OCI-LY7 (cell line): Measurements from ENCODE around the gene RAB3IP. TPM values are rescaled to one million over a fixed set of nuclear protein-coding genes. Genes with fewer than 3 reads are reported as not detected.

ENCODE experiments used
- BruUV-seq: library from RNA; stranded (reverse); fragments of 400-500 nt; replicated peaks from 2 replicates; lab custom pipeline; 2021; lab: Mats Ljungman, UMichigan
- CTCF ChIA-PET: fragments of 300-600 bp; sonication (Branson Sonifier 250); formaldehyde crosslinking; loops from one replicate; lab custom pipeline; 2022; ENCODE audit warnings: antibody characterized with exemption; ENCODE audit not compliant: unreplicated experiment; lab: Charles Lee
- POLR2A ChIA-PET: fragments of 300-600 bp; sonication (Branson Sonifier 250); formaldehyde crosslinking; loops from one replicate; lab custom pipeline; 2022; ENCODE audit warnings: antibody characterized with exemption; lab: Charles Lee
- DNase-seq: peaks from one replicate; pipeline ENCODE4 v3.0.0-alpha.2; 2015; ENCODE audit warnings: low spot score
- H2AFZ ChIP-seq: fragments of 200-600 bp; sonication (generic), shearing (Covaris generic); 2 replicates; pipeline ENCODE4 v1.6.1; 2014; ENCODE audit warnings: mild to moderate bottlenecking, antibody characterized with exemption, low read length, moderate library complexity
- H3K27ac ChIP-seq: fragments of 200-600 bp; sonication (generic); 2 replicates; pipeline ENCODE4 v1.5.1; 2014; ENCODE audit warnings: mixed run types, low read depth, mild to moderate bottlenecking, moderate library complexity, low read length, inconsistent platforms; ENCODE audit not compliant: poor library complexity, severe bottlenecking
- H3K36me3 ChIP-seq: fragments of 200-600 bp; sonication (generic); 2 replicates; pipeline ENCODE4 v1.6.1; 2014; ENCODE audit warnings: mild to moderate bottlenecking, antibody characterized with exemption, low read length, moderate library complexity, mixed read lengths; ENCODE audit not compliant: insufficient read depth
- H3K4me1 ChIP-seq: fragments of 200-600 bp; sonication (generic); 2 replicates; pipeline ENCODE4 v1.5.1; 2014; ENCODE audit warnings: mild to moderate bottlenecking, low read length; ENCODE audit not compliant: insufficient read depth, poor library complexity, severe bottlenecking
- H3K4me2 ChIP-seq: fragments of 200-600 bp; sonication (generic); 2 replicates; pipeline ENCODE4 v1.6.1; 2014; ENCODE audit warnings: mild to moderate bottlenecking, low read length
- H3K4me3 ChIP-seq: fragments of 200-600 bp; sonication (generic); 2 replicates; pipeline ENCODE4 v1.5.1; 2014; ENCODE audit warnings: mild to moderate bottlenecking, low read depth, low read length; ENCODE audit not compliant: poor library complexity, severe bottlenecking
- H3K79me2 ChIP-seq: fragments of 200-600 bp; sonication (generic); 2 replicates; pipeline ENCODE4 v1.6.1; 2016; ENCODE audit warnings: low read depth, mild to moderate bottlenecking, low read length, moderate library complexity, mixed read lengths; ENCODE audit not compliant: insufficient read depth
- H3K9me2 ChIP-seq: fragments of 200-600 bp; sonication (generic); 2 replicates; pipeline ENCODE4 v1.6.1; 2016; ENCODE audit warnings: mild to moderate bottlenecking, low read length, mixed read lengths; ENCODE audit not compliant: insufficient read depth
- H3K9me3 ChIP-seq: fragments of 200-600 bp; sonication (generic); 2 replicates; pipeline ENCODE4 v1.6.1; 2014; ENCODE audit warnings: mild to moderate bottlenecking, mixed run types, low read length, mixed read lengths
- H4K20me1 ChIP-seq: fragments of 200-600 bp; sonication (generic); 2 replicates; pipeline ENCODE4 v1.6.1; 2014; ENCODE audit warnings: mild to moderate bottlenecking, antibody characterized with exemption, low read length, moderate library complexity, mixed read lengths; ENCODE audit not compliant: insufficient read depth
- EZH2phosphoT487 ChIP-seq: fragments of 200-600 bp; sonication (generic); IDR thresholded peaks from 2 replicates; pipeline ENCODE4 v1.6.1; 2018; ENCODE audit warnings: low read depth, borderline replicate concordance, mild to moderate bottlenecking, mixed run types, antibody characterized with exemption, low read length, moderate library complexity, mixed read lengths
- intact Hi-C: fragments of 100-400 bp; cut with micrococcal nuclease; formaldehyde crosslinking; loops from one replicate; pipeline ENCODE4 v1.10.0; 2022; ENCODE audit not compliant: unreplicated experiment
- total RNA-seq, 2 experiments: library from RNA; depleted of rRNA in 1 of 2; stranded (reverse); fragments of >200 nt in 1 of 2; shearing (Covaris generic) in 1 of 2; gene quantifications; 2 replicates each; pipeline ENCODE4 v1.2.3, GENCODE V29; 2014 to 2022
- TF ChIP-seq, protein P1 (sequence below): fragments of 200-600 bp; sonication (generic); conservative IDR thresholded peaks from 2 replicates; pipeline ENCODE4 v1.5.1; 2014; ENCODE audit warnings: mild to moderate bottlenecking, antibody characterized with exemption, low read length, moderate library complexity, mixed read lengths

The RAB3IP gene
- total RNA-seq, 2 experiments from 2014 or later = 49.0 to 60.6 TPM

- intact Hi-C loops = no loop called here
- CTCF ChIA-PET = no interaction called here
- no peaks in the 10 kb centered on the region for H3K79me2 ChIP-seq
- no peaks in the 10 kb centered on the region for H3K36me3 ChIP-seq
- no peak overlapping the region for H3K4me3 ChIP-seq
- no peak overlapping the region for H3K27ac ChIP-seq
- no peaks in the 10 kb centered on the region for H3K9me3 ChIP-seq
- H3K4me2 ChIP-seq = no peak overlapping the region
- POLR2A ChIA-PET = no interaction called here
- BruUV-seq = no TSS peak
- no peak for DNase-seq
- no peak overlapping the region for H2AFZ ChIP-seq
- no peaks in the 10 kb centered on the region for H3K4me1 ChIP-seq
- TF ChIP-seq, protein P1, sequence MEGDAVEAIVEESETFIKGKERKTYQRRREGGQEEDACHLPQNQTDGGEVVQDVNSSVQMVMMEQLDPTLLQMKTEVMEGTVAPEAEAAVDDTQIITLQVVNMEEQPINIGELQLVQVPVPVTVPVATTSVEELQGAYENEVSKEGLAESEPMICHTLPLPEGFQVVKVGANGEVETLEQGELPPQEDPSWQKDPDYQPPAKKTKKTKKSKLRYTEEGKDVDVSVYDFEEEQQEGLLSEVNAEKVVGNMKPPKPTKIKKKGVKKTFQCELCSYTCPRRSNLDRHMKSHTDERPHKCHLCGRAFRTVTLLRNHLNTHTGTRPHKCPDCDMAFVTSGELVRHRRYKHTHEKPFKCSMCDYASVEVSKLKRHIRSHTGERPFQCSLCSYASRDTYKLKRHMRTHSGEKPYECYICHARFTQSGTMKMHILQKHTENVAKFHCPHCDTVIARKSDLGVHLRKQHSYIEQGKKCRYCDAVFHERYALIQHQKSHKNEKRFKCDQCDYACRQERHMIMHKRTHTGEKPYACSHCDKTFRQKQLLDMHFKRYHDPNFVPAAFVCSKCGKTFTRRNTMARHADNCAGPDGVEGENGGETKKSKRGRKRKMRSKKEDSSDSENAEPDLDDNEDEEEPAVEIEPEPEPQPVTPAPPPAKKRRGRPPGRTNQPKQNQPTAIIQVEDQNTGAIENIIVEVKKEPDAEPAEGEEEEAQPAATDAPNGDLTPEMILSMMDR = no peak
- no peak for TF ChIP-seq EZH2phosphoT487
- H3K9me2 ChIP-seq = no peaks in the 10 kb centered on the region
- H4K20me1 ChIP-seq = no peaks in the 10 kb centered on the region
These were observed 128.0 kb downstream of the RAB3IP start for GRCh38 chr12:69866698-69867097.

GRCh38 chr12:69868695-69869094 is 130.0 kb downstream of the RAB3IP start:
- no peak for TF ChIP-seq EZH2phosphoT487
- TF ChIP-seq, protein P1 = no peak
- H3K4me1 ChIP-seq = no peaks in the 10 kb centered on the region
- H3K9me2 ChIP-seq = no peaks in the 10 kb centered on the region
- no peak overlapping the region for H3K4me2 ChIP-seq
- BruUV-seq = no TSS peak
- H4K20me1 ChIP-seq = no peaks in the 10 kb centered on the region
- POLR2A ChIA-PET = no interaction called here
- no peaks in the 10 kb centered on the region for H3K9me3 ChIP-seq
- CTCF ChIA-PET = no interaction called here
- no peak overlapping the region for H3K4me3 ChIP-seq
- no peaks in the 10 kb centered on the region for H3K79me2 ChIP-seq
- no peak overlapping the region for H3K27ac ChIP-seq
- no peaks in the 10 kb centered on the region for H3K36me3 ChIP-seq
- intact Hi-C loops = no loop called here
- DNase-seq = no peak
- no peak overlapping the region for H2AFZ ChIP-seq

DNA sequence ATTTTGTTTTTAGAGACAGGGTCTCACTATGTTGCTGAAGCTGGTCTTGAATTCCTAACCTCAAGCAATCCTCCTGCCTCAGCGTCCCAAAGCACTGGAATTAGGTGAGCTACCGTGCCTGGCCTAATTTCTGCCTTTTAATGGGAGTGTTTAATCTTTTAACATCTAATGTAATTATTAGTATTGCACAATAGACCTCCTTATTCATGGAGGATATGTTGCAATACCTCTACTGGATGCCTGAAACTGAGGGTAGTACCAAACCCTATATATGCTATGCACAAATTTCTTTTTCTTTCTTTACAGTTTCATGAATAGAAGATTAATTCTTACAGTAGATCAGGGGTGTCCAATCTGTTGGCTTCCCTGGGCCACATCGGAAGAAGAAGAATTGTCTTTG is 134.1 kb downstream of the RAB3IP start:
- Histone ChIP-seq H4K20me1 (no peaks in the 10 kb centered on the region), H3K9me2 (no peaks in the 10 kb centered on the region), H3K79me2 (no peaks in the 10 kb centered on the region), H3K4me1 (no peaks in the 10 kb centered on the region), H3K4me2 (no peak overlapping the region), H3K36me3 (no peaks in the 10 kb centered on the region), H3K9me3 (no peaks in the 10 kb centered on the region), H3K4me3 (no peak overlapping the region), H2AFZ (no peak overlapping the region), H3K27ac (no peak overlapping the region)
- DNase-seq = no peak
- POLR2A ChIA-PET = interaction anchor here (0.7 to 1.5 kb wide), 2 partner anchors 13 to 90 kb away, joined by 3 read pairs; no protein-coding TSS in a partner anchor
- BruUV-seq = no TSS peak
- CTCF ChIA-PET = no interaction called here
- TF ChIP-seq EZH2phosphoT487 = no peak
- TF ChIP-seq, protein P1 = no peak
- intact Hi-C loops = no loop called here

Other genes starting within 250 kb of the RAB3IP start
- 248 and 264 TPM in 2 replicates for gene CCT2, start 153.4 kb upstream of the RAB3IP start, total RNA-seq (2014; rRNA removed; shearing (Covaris generic))
- gene CCT2, start 153.4 kb upstream of the RAB3IP start, total RNA-seq (2022) = 270 and 317 TPM in 2 replicates
- gene LRRC10, start 128.0 kb upstream of the RAB3IP start, total RNA-seq (2014; rRNA removed; shearing (Covaris generic)) = not detected in 2 replicates
- not detected in 2 replicates for gene LRRC10, start 128.0 kb upstream of the RAB3IP start, total RNA-seq (2022)
- 105 and 123 TPM in 2 replicates for gene BEST3, start 39.6 kb upstream of the RAB3IP start, total RNA-seq (2014; rRNA removed; shearing (Covaris generic))
- gene BEST3, start 39.6 kb upstream of the RAB3IP start, total RNA-seq (2022) = 60.1 and 126 TPM in 2 replicates
- 0.23 and 0.41 TPM in 2 replicates for gene MYRFL, start 86.4 kb downstream of the RAB3IP start, total RNA-seq (2014; rRNA removed; shearing (Covaris generic))
- not detected in 2 replicates for gene MYRFL, start 86.4 kb downstream of the RAB3IP start, total RNA-seq (2022)